B cell (primary cell): ENCODE results near the gene RBM20.

ENCODE experiments used
- CTCF ChIP-seq: fragments of 200-600 bp; IDR thresholded peaks from one replicate; pipeline ENCODE4 v1.8.0; 2022; ENCODE audit warnings: antibody characterized with exemption, mild to moderate bottlenecking
- EZH2 ChIP-seq: IDR thresholded peaks from 2 replicates; pipeline ENCODE4 v1.6.1; 2012; ENCODE audit warnings: borderline replicate concordance, low read depth, mild to moderate bottlenecking, moderate library complexity, low read length; ENCODE audit not compliant: insufficient read depth, poor library complexity, severe bottlenecking

DNA sequence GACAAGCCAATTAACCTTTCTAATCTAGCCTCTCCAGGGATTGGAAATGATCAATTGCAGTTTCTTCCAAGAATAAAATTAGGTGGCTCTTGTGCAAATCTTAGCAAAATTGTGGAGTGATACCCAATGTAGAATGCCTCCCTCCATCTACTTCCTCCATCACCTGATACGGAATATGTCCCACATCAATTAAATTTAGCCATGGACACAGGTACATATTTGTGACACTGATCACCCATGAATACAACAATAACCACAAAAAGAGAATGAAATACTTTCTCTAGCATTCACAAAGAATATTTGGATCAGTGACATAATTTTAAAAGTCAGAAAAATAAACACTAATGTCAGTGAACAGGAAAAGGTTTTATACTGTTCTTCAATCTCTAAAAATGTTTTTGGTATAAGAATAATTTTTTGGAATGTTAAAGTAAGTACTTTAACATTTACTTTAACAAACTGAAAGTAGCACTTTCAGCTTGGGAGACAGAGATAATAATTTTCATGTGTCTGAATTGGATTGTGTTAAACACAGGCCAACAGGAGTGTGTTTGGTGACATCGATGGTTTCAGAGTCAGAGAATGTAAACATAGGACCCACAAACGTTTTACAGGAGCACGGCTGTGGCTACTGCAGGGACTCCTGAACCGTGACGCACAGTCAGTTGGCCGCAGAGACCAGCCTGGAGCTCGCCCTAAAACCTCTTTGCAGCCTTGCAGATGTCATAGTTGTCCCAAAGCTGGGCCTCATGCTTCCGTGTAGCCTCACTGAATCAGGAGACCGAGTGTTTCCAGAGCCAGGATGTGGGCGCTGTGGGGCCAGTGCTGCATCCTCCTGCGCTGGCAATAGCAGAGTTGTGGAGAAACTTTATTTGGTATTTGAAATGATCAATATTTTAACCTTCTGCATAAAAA is 7.2 kb downstream of the RBM20 start:
- TF ChIP-seq CTCF (no peak), EZH2 (no peak)
